ENCODE data around the gene KLHDC4.

The KLHDC4 gene

GRCh38 chr16:87715231-87715630 lies 50.6 kb downstream of the KLHDC4 start:
- no peak for DNase-seq

- DNase-seq: peak; percentile 70
Measured at GRCh38 chr16:87713451-87714229, 52.1 kb downstream of the KLHDC4 start.

GRCh38 chr16:87712184-87712762 lies 53.5 kb downstream of the KLHDC4 start:
- DNase-seq: no peak

- no peak for DNase-seq
Measured at GRCh38 chr16:87710887-87711286, 54.9 kb downstream of the KLHDC4 start.

GRCh38 chr16:87709677-87710076 lies 56.1 kb downstream of the KLHDC4 start:
- DNase-seq: no peak

GRCh38 chr16:87708881-87709638 lies 56.7 kb downstream of the KLHDC4 start:
- no peak for DNase-seq

- no peak for DNase-seq
Measured at GRCh38 chr16:87707714-87708580, 57.8 kb downstream of the KLHDC4 start.

- no peak for DNase-seq
Measured at GRCh38 chr16:87707097-87707496, 58.7 kb downstream of the KLHDC4 start.

GRCh38 chr16:87706278-87707000 lies 59.3 kb downstream of the KLHDC4 start:
- DNase-seq: no peak

GRCh38 chr16:87705771-87706277 lies 60.0 kb downstream of the KLHDC4 start:
- DNase-seq: no peak

- no peak for DNase-seq
Measured at GRCh38 chr16:87704754-87705353, 60.9 kb downstream of the KLHDC4 start.

- DNase-seq: no peak
Measured at GRCh38 chr16:87703835-87704375, 61.9 kb downstream of the KLHDC4 start.

GRCh38 chr16:87703071-87703470 lies 62.7 kb downstream of the KLHDC4 start:
- no peak for DNase-seq

- DNase-seq: peak; percentile 37
Measured at GRCh38 chr16:87702325-87702811, 63.4 kb downstream of the KLHDC4 start.

GRCh38 chr16:87701505-87701921 lies 64.3 kb downstream of the KLHDC4 start:
- DNase-seq: no peak

- DNase-seq: no peak
Measured at GRCh38 chr16:87701078-87701460, 64.7 kb downstream of the KLHDC4 start.

- no peak for DNase-seq
Measured at GRCh38 chr16:87700406-87701077, 65.2 kb downstream of the KLHDC4 start.

- DNase-seq: no peak
Measured at GRCh38 chr16:87698676-87699199, 67.0 kb downstream of the KLHDC4 start.

GRCh38 chr16:87698241-87698640 lies 67.5 kb downstream of the KLHDC4 start:
- no peak for DNase-seq

- DNase-seq: no peak
Measured at GRCh38 chr16:87697792-87698191, 68.0 kb downstream of the KLHDC4 start.

All from CD4-positive, alpha-beta T cell treated with Interleukin-21 for 1 hour (primary cell).